CD4-positive, alpha-beta T cell treated with Interleukin-4 for 4 hours (primary cell): ENCODE data around the gene B3GAT2.

Experiments
- DNase-seq: peaks from one replicate; pipeline ENCODE4 v3.0.0-alpha.2; 2020

The B3GAT2 gene

GRCh38 chr6:70894001-70894400, 62.9 kb downstream of the B3GAT2 start:
- no peak for DNase-seq

- no peak for DNase-seq
These were observed 67.6 kb downstream of the B3GAT2 start for GRCh38 chr6:70889270-70889669.

GRCh38 chr6:70886661-70887060, 70.2 kb downstream of the B3GAT2 start:
- no peak for DNase-seq

- DNase-seq: no peak
These were observed 70.8 kb downstream of the B3GAT2 start for GRCh38 chr6:70886071-70886470.

GRCh38 chr6:70884074-70884983, 72.5 kb downstream of the B3GAT2 start:
- DNase-seq: peak; percentile 69

- no peak for DNase-seq
These were observed 77.4 kb downstream of the B3GAT2 start for GRCh38 chr6:70879496-70879895.

- no peak for DNase-seq
These were observed 82.5 kb downstream of the B3GAT2 start for GRCh38 chr6:70874181-70874913.

- DNase-seq: no peak
These were observed 84.4 kb downstream of the B3GAT2 start for GRCh38 chr6:70872469-70872868.

GRCh38 chr6:70864401-70864800, 92.5 kb downstream of the B3GAT2 start:
- no peak for DNase-seq

GRCh38 chr6:70863343-70863742, 93.5 kb downstream of the B3GAT2 start:
- DNase-seq: no peak

GRCh38 chr6:70860920-70861319, 95.9 kb downstream of the B3GAT2 start:
- no peak for DNase-seq

- DNase-seq: no peak
These were observed 96.8 kb downstream of the B3GAT2 start for GRCh38 chr6:70860045-70860444.

- no peak for DNase-seq
These were observed 99.3 kb downstream of the B3GAT2 start for GRCh38 chr6:70857387-70858077.

- DNase-seq: no peak
These were observed 104.1 kb downstream of the B3GAT2 start for GRCh38 chr6:70852667-70853246.

- DNase-seq: no peak
These were observed 107.4 kb downstream of the B3GAT2 start for GRCh38 chr6:70849348-70850069.

GRCh38 chr6:70847106-70848084, 109.5 kb downstream of the B3GAT2 start:
- no peak for DNase-seq

GRCh38 chr6:70846207-70846835, 110.5 kb downstream of the B3GAT2 start:
- DNase-seq: no peak

- DNase-seq: no peak
These were observed 112.6 kb downstream of the B3GAT2 start for GRCh38 chr6:70844301-70844700.

GRCh38 chr6:70843328-70843918, 113.4 kb downstream of the B3GAT2 start:
- no peak for DNase-seq

- DNase-seq: no peak
These were observed 114.3 kb downstream of the B3GAT2 start for GRCh38 chr6:70842541-70842940.
